GM19467 (cell line): ENCODE results near the gene MLPH.

ENCODE experiments used
- ATAC-seq: cut with Tn5 transposase; IDR thresholded peaks from one replicate; pipeline ENCODE4 v1.9.1; 2021; ENCODE audit warnings: mild to moderate bottlenecking, moderate library complexity; ENCODE audit not compliant: unreplicated experiment

Gene MLPH

GRCh38 chr2:237564526-237565131 lies 77.6 kb downstream of the MLPH start:
- no peak for ATAC-seq

- no peak for ATAC-seq
Observed at GRCh38 chr2:237565974-237566373, 78.9 kb downstream of the MLPH start.

GRCh38 chr2:237566401-237567235 lies 79.6 kb downstream of the MLPH start, which contains the start of gene PRLH:
Gene PRLH (plus strand): TSS chr2:237566574. CDS start chr2:237566574, 0 bp downstream.
- ATAC-seq = no peak

GRCh38 chr2:237567276-237568029 lies 80.4 kb downstream of the MLPH start:
- ATAC-seq = no peak

GRCh38 chr2:237568121-237568660 lies 81.1 kb downstream of the MLPH start:
- ATAC-seq = no peak

GRCh38 chr2:237569041-237569440 lies 82.0 kb downstream of the MLPH start:
- no peak for ATAC-seq

- ATAC-seq = no peak
Observed at GRCh38 chr2:237569896-237570295, 82.8 kb downstream of the MLPH start.

GRCh38 chr2:237570776-237571335 lies 83.8 kb downstream of the MLPH start:
- ATAC-seq = no peak

- no peak for ATAC-seq
Observed at GRCh38 chr2:237571551-237571950, 84.5 kb downstream of the MLPH start.

GRCh38 chr2:237572021-237572741 lies 85.1 kb downstream of the MLPH start:
- peak; percentile 82 for ATAC-seq

- no peak for ATAC-seq
Observed at GRCh38 chr2:237572742-237573101, 85.7 kb downstream of the MLPH start.

- no peak for ATAC-seq
Observed at GRCh38 chr2:237573721-237574415, 86.8 kb downstream of the MLPH start.

GRCh38 chr2:237574467-237574866 lies 87.4 kb downstream of the MLPH start:
- ATAC-seq = no peak

- ATAC-seq = no peak
Observed at GRCh38 chr2:237574894-237575868, 88.1 kb downstream of the MLPH start.

- ATAC-seq = no peak
Observed at GRCh38 chr2:237575869-237576862, 89.1 kb downstream of the MLPH start.

GRCh38 chr2:237576974-237577373 lies 89.9 kb downstream of the MLPH start:
- ATAC-seq = no peak

- no peak for ATAC-seq
Observed at GRCh38 chr2:237577458-237577857, 90.4 kb downstream of the MLPH start.
